HEK293T (cell line): ENCODE results near the gene EGFR.

Experiments
- ARNT ChIP-seq: fragments of 450-650 bp; IDR thresholded peaks from 2 replicates; pipeline ENCODE4 v1.6.1; 2017; ENCODE audit warnings: mild to moderate bottlenecking
- BHLHE40 ChIP-seq: fragments of 450-650 bp; IDR thresholded peaks from 2 replicates; pipeline ENCODE4 v1.6.1; 2016; ENCODE audit warnings: mild to moderate bottlenecking, moderate library complexity, borderline replicate concordance
- CTBP1 ChIP-seq: fragments of 450-650 bp; IDR thresholded peaks from 2 replicates; pipeline ENCODE4 v1.6.1; 2016; ENCODE audit warnings: borderline replicate concordance
- ELF4 ChIP-seq: fragments of 450-650 bp; IDR thresholded peaks from 2 replicates; pipeline ENCODE4 v1.6.1; 2017; ENCODE audit warnings: antibody characterized with exemption
- FOXA1 ChIP-seq: fragments of 450-650 bp; IDR thresholded peaks from 2 replicates; pipeline ENCODE4 v1.6.1; 2016; ENCODE audit warnings: mild to moderate bottlenecking
- FOXK2 ChIP-seq: fragments of 450-650 bp; IDR thresholded peaks from 2 replicates; pipeline ENCODE4 v1.6.1; 2016; ENCODE audit warnings: mild to moderate bottlenecking
- FOXM1 ChIP-seq: fragments of 450-650 bp; IDR thresholded peaks from 2 replicates; pipeline ENCODE4 v1.6.1; 2017; ENCODE audit warnings: mild to moderate bottlenecking, borderline replicate concordance
- SUZ12 ChIP-seq: fragments of 450-650 bp; IDR thresholded peaks from 2 replicates; pipeline ENCODE4 v1.6.1; 2016; ENCODE audit warnings: mild to moderate bottlenecking
- TARDBP ChIP-seq: fragments of 450-650 bp; IDR thresholded peaks from 2 replicates; pipeline ENCODE4 v1.6.1; 2016
- ZNF384 ChIP-seq: fragments of 450-650 bp; IDR thresholded peaks from 2 replicates; pipeline ENCODE4 v1.6.1; 2016
- TF ChIP-seq, protein P1 (sequence below): fragments of 450-650 bp; IDR thresholded peaks from 2 replicates; pipeline ENCODE4 v1.6.1; 2016

GRCh38 chr7:55063061-55063460 lies 44.2 kb downstream of the EGFR start:
- TF ChIP-seq ARNT (no peak), BHLHE40 (no peak), CTBP1 (no peak), SUZ12 (no peak), FOXK2 (no peak), TARDBP (no peak), FOXM1 (no peak), ELF4 (no peak), ZNF384 (no peak), FOXA1 (no peak)
- TF ChIP-seq, protein P1, sequence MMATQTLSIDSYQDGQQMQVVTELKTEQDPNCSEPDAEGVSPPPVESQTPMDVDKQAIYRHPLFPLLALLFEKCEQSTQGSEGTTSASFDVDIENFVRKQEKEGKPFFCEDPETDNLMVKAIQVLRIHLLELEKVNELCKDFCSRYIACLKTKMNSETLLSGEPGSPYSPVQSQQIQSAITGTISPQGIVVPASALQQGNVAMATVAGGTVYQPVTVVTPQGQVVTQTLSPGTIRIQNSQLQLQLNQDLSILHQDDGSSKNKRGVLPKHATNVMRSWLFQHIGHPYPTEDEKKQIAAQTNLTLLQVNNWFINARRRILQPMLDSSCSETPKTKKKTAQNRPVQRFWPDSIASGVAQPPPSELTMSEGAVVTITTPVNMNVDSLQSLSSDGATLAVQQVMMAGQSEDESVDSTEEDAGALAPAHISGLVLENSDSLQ = no peak
